H1 (cell line): ENCODE measurements around the gene NDUFAF7. TPM values are rescaled to one million over a fixed set of nuclear protein-coding genes. Genes with fewer than 3 reads are reported as not detected.

ENCODE experiments used
- CTCF ChIA-PET: fragments of 300-600 bp; sonication (Branson Sonifier 250); formaldehyde crosslinking; loops from one replicate; lab custom pipeline; 2021; ENCODE audit not compliant: partially characterized antibody; lab: Charles Lee
- POLR2A ChIA-PET: fragments of 300-600 bp; sonication (Branson Sonifier 250); formaldehyde crosslinking; loops from one replicate; lab custom pipeline; 2021; ENCODE audit warnings: inconsistent platforms; ENCODE audit not compliant: partially characterized antibody; lab: Charles Lee
- DNase-seq, 2 experiments: peaks; one replicate each; pipeline versions ENCODE4 v3.0.0 to v3.0.0-alpha.2; 2010 to 2022; ENCODE audit warnings: low spot score in 2 of 2, low read depth in 1 of 2, mixed read lengths in 1 of 2
- FAIRE-seq: peaks from 2 replicates; lab custom pipeline; 2011; peaks lifted over from hg19 to GRCh38; lab: Jason Lieb, UNC
- H2AFZ ChIP-seq: 2 replicates; pipeline ENCODE4 v1.8.1; 2012; ENCODE audit warnings: low read length, inconsistent platforms
- H2AK5ac ChIP-seq: 2 replicates; pipeline ENCODE4 v1.6.1; 2013; ENCODE audit warnings: low read depth, low read length
- H2BK120ac ChIP-seq: replicated peaks from 2 replicates; pipeline ENCODE3; 2013; ENCODE audit warnings: low read depth, low read length, inconsistent platforms
- H2BK12ac ChIP-seq: 2 replicates; pipeline ENCODE4 v1.6.1; 2013; ENCODE audit warnings: low read depth, low read length
- H2BK15ac ChIP-seq: 2 replicates; pipeline ENCODE4 v1.6.1; 2013; ENCODE audit warnings: low read length
- H2BK20ac ChIP-seq: 2 replicates; pipeline ENCODE4 v1.6.1; 2013; ENCODE audit warnings: low read length
- H2BK5ac ChIP-seq: 2 replicates; pipeline ENCODE4 v1.6.1; 2013; ENCODE audit warnings: low read depth, low read length
- H3K14ac ChIP-seq: 2 replicates; pipeline ENCODE4 v1.6.1; 2013; ENCODE audit warnings: inconsistent platforms; ENCODE audit not compliant: insufficient read length
- H3K18ac ChIP-seq: 2 replicates; pipeline ENCODE4 v1.6.1; 2013; ENCODE audit warnings: low read length; ENCODE audit errors: extremely low read depth
- H3K23ac ChIP-seq: 2 replicates; pipeline ENCODE4 v1.6.1; 2013; ENCODE audit warnings: inconsistent platforms; ENCODE audit not compliant: insufficient read length
- H3K23me2 ChIP-seq: 2 replicates; pipeline ENCODE4 v1.6.1; 2013; ENCODE audit warnings: low read depth, low read length
- H3K27ac ChIP-seq: 2 replicates; pipeline ENCODE4 v1.6.1; 2011; ENCODE audit warnings: low read depth, low read length, inconsistent platforms
- H3K27me3 ChIP-seq, 4 experiments: replicated peaks in 1 of 4; 1 replicate in 1 of 4; 2 replicates in 3 of 4; pipeline versions ENCODE4 v1.6.1 to v1.8.1; 2011 to 2013; ENCODE audit warnings: low read length in 3 of 4, mild to moderate bottlenecking in 3 of 4, inconsistent platforms in 2 of 4, mixed read lengths in 2 of 4, moderate library complexity in 1 of 4; ENCODE audit not compliant: control insufficient read depth in 3 of 4, insufficient read depth in 3 of 4; ENCODE audit errors: extremely low read depth in 1 of 4
- H3K36me3 ChIP-seq, 4 experiments: 2 replicates each; pipeline versions ENCODE4 v1.6.1 to v1.8.1; 2011 to 2013; ENCODE audit warnings: mild to moderate bottlenecking in 4 of 4, low read length in 3 of 4, moderate library complexity in 2 of 4, control low read depth in 1 of 4, inconsistent platforms in 1 of 4; ENCODE audit not compliant: insufficient read depth in 4 of 4, control insufficient read depth in 2 of 4
- H3K4ac ChIP-seq: replicated peaks from 2 replicates; pipeline ENCODE3; 2013; ENCODE audit warnings: low read length, low read depth, mixed read lengths, inconsistent platforms; ENCODE audit not compliant: insufficient read length
- H3K4me1 ChIP-seq, 4 experiments: replicated peaks in 1 of 4; 1 replicate in 1 of 4; 2 replicates in 3 of 4; pipeline versions ENCODE4 v1.6.1 to v1.8.1; 2011 to 2013; ENCODE audit warnings: low read length in 3 of 4, inconsistent platforms in 2 of 4, mixed read lengths in 1 of 4; ENCODE audit not compliant: insufficient read depth in 4 of 4, control insufficient read depth in 3 of 4
- H3K4me2 ChIP-seq, 2 experiments: 2 replicates each; pipeline versions ENCODE4 v1.6.1 to v1.8.1; 2011 to 2013; ENCODE audit warnings: low read depth in 2 of 2, low read length in 2 of 2, control low read depth in 1 of 2, inconsistent platforms in 1 of 2, mild to moderate bottlenecking in 1 of 2; ENCODE audit not compliant: insufficient read depth in 1 of 2
- H3K4me3 ChIP-seq, 4 experiments: fragments of 200-600, 300-600 bp in 1 of 4; sonication (generic), shearing (Covaris generic), sonication (Bioruptor Twin) in 1 of 4; 2 replicates each; pipeline versions ENCODE4 v1.5.1 to v1.8.1; 2011 to 2016; ENCODE audit warnings: low read length in 4 of 4, low read depth in 3 of 4, control low read depth in 2 of 4, inconsistent platforms in 2 of 4, mild to moderate bottlenecking in 2 of 4, mixed read lengths in 1 of 4, moderate library complexity in 1 of 4; ENCODE audit not compliant: insufficient read depth in 2 of 4; ENCODE audit errors: extremely low read depth in 1 of 4
- H3K56ac ChIP-seq: replicated peaks from 2 replicates; pipeline ENCODE3; 2013; ENCODE audit warnings: low read depth, mild to moderate bottlenecking, mixed read lengths, low read length, inconsistent platforms; ENCODE audit not compliant: insufficient read length
- H3K79me1 ChIP-seq: 2 replicates; pipeline ENCODE4 v1.6.1; 2013; ENCODE audit warnings: low read depth, low read length, control low read depth
- H3K79me2 ChIP-seq, 2 experiments: 2 replicates each; pipeline versions ENCODE4 v1.6.1 to v1.8.1; 2012 to 2013; ENCODE audit warnings: low read length in 2 of 2, mild to moderate bottlenecking in 2 of 2, inconsistent platforms in 1 of 2; ENCODE audit not compliant: insufficient read depth in 2 of 2, control insufficient read depth in 1 of 2
- H3K9ac ChIP-seq, 4 experiments: replicated peaks in 1 of 4; 1 replicate in 1 of 4; 2 replicates in 3 of 4; pipeline versions ENCODE4 v1.6.1 to v1.8.1; 2011 to 2013; ENCODE audit warnings: low read depth in 3 of 4, low read length in 3 of 4, control low read depth in 2 of 4, mild to moderate bottlenecking in 2 of 4, moderate library complexity in 2 of 4, inconsistent platforms in 1 of 4; ENCODE audit errors: extremely low read depth in 1 of 4
- H3K9me3 ChIP-seq, 2 experiments: 2 replicates each; pipeline versions ENCODE4 v1.6.1 to v1.8.1; 2012 to 2013; ENCODE audit warnings: mild to moderate bottlenecking in 2 of 2, moderate library complexity in 2 of 2, control low read depth in 1 of 2, inconsistent platforms in 1 of 2, low read depth in 1 of 2, low read length in 1 of 2, mixed read lengths in 1 of 2; ENCODE audit not compliant: insufficient read depth in 2 of 2
- H4K20me1 ChIP-seq, 2 experiments: replicated peaks in 1 of 2; 2 replicates each; pipeline versions ENCODE3 to v1.8.1; 2011 to 2013; ENCODE audit warnings: inconsistent platforms in 2 of 2, low read length in 2 of 2, mild to moderate bottlenecking in 1 of 2; ENCODE audit not compliant: insufficient read depth in 2 of 2, control insufficient read depth in 1 of 2
- H4K5ac ChIP-seq: 2 replicates; pipeline ENCODE4 v1.6.1; 2013; ENCODE audit warnings: low read length, low read depth, mixed read lengths, inconsistent platforms; ENCODE audit not compliant: insufficient read length
- H4K8ac ChIP-seq: 2 replicates; pipeline ENCODE4 v1.8.0; 2013; ENCODE audit warnings: mild to moderate bottlenecking, moderate library complexity, low read length, inconsistent platforms; ENCODE audit not compliant: insufficient read depth; ENCODE audit errors: extremely low read depth
- H4K91ac ChIP-seq: replicated peaks from 2 replicates; pipeline ENCODE3; 2013; ENCODE audit warnings: low read length, mixed read lengths, inconsistent platforms; ENCODE audit not compliant: insufficient read length
- CEBPB ChIP-seq: IDR thresholded peaks from 2 replicates; pipeline ENCODE4 v1.6.1; 2012; ENCODE audit warnings: low read depth, low read length
- CHD2 ChIP-seq: IDR thresholded peaks from 2 replicates; pipeline ENCODE4 v1.6.1; 2012; ENCODE audit warnings: low read length, improper control_type of control experiment
- FOSL1 ChIP-seq: IDR thresholded peaks from 2 replicates; pipeline ENCODE4 v1.6.1; 2011; ENCODE audit warnings: mild to moderate bottlenecking, low read depth, low read length, moderate library complexity; ENCODE audit not compliant: insufficient read depth
- KDM1A ChIP-seq: fragments of 200-600, 300-600 bp; sonication (generic); IDR thresholded peaks from 2 replicates; pipeline ENCODE4 v1.7.1; 2016; ENCODE audit warnings: mild to moderate bottlenecking, low read length, borderline replicate concordance
- MAFK ChIP-seq: IDR thresholded peaks from 2 replicates; pipeline ENCODE4 v1.6.1; 2012; ENCODE audit warnings: low read depth, mild to moderate bottlenecking, improper control_type of control experiment, low read length
- POLR2AphosphoS5 ChIP-seq: IDR thresholded peaks from 2 replicates; pipeline ENCODE4 v1.6.1; 2011; ENCODE audit warnings: low read depth, low read length
- POU5F1 ChIP-seq: IDR thresholded peaks from 2 replicates; pipeline ENCODE4 v1.6.1; 2011; ENCODE audit warnings: low read depth, mild to moderate bottlenecking, low read length, moderate library complexity
- RBBP5 ChIP-seq: IDR thresholded peaks from 2 replicates; pipeline ENCODE4 v1.7.1; 2012; ENCODE audit warnings: low read depth, mild to moderate bottlenecking, inconsistent platforms, low read length, moderate library complexity, borderline replicate concordance
- SP2 ChIP-seq: IDR thresholded peaks from 2 replicates; pipeline ENCODE4 v1.6.1; 2012; ENCODE audit warnings: mild to moderate bottlenecking, low read length, inconsistent platforms
- SRF ChIP-seq: IDR thresholded peaks from 2 replicates; pipeline ENCODE4 v1.6.1; 2011; ENCODE audit warnings: mild to moderate bottlenecking, low read depth, low read length, moderate library complexity
- WGBS, 2 experiments: shearing (Covaris generic) in 1 of 2; methylation state at CpG; one replicate each; pipeline versions ENCODE4 v1.1.6 to v1.1.7; 2013 to 2015; ENCODE audit warnings: low lambda C conversion rate in 2 of 2, mixed read lengths in 2 of 2, inconsistent platforms in 1 of 2, low coverage in 1 of 2, missing lambda C conversion rate in 1 of 2; ENCODE audit not compliant: insufficient replicate concordance in 2 of 2, insufficient coverage in 1 of 2, insufficient read length in 1 of 2; ENCODE audit errors: extremely low coverage in 1 of 2, missing lambda C conversion rate in 1 of 2; 5-methylcytosine and 5-hydroxymethylcytosine counted together
- polyA plus RNA-seq, 7 experiments: library from polyadenylated mRNA; depleted of rRNA in 3 of 7; stranded (reverse) in 5 of 7; unstranded in 2 of 7; fragments of >200 nt in 5 of 7; fragments of 200-250 nt in 2 of 7; gene quantifications; 1 replicate in 5 of 7; 2 replicates in 1 of 7; 4 replicates in 1 of 7; pipeline versions ENCODE4 v1.2.1 to v1.2.3, GENCODE V29; 2011 to 2013; ENCODE audit warnings: missing spikeins in 2 of 7, mixed read lengths in 2 of 7
- total RNA-seq: library from RNA; stranded (reverse); fragmentation: NEBNext Ultra II Directional; extraction: Animal tissue kit (Norgen Biotek cat#: 25700); gene quantifications from 2 replicates; pipeline ENCODE4 v1.2.1, GENCODE V29; 2021

Gene NDUFAF7
- total and polyA plus RNA-seq, 2 of the 8 experiments (the other 6 are each of a cell fraction or from before 2014, with no cell fraction given), result 50.2 to 56.0 TPM

GRCh38 chr2:37191253-37191652 lies 40.2 kb upstream of the NDUFAF7 start:
- Histone ChIP-seq H2BK20ac (peak overlapping the region; percentile 89; the same call in 1 of the 2 replicates), H3K4me1 (peaks cover 14 to 25% (median 16%) of the 10 kb centered on the region in 4 experiments), H3K4ac (no peak overlapping the region), H3K9ac (no peak overlapping the region; a peak in 2 of 7 replicates), H3K79me1 (no peaks in the 10 kb centered on the region), H4K8ac (no peak overlapping the region), H3K4me2 (no peak overlapping the region), H3K23ac (no peak overlapping the region), H3K14ac (no peak overlapping the region), H3K27ac (no peak overlapping the region; the same call in 1 of the 2 replicates), H3K18ac (peak overlapping the region; percentile 19; the same call in 1 of the 2 replicates), H3K27me3 (no peaks in the 10 kb centered on the region), H3K4me3 (no peak overlapping the region), H4K20me1 (no peaks in the 10 kb centered on the region), H3K56ac (no peak overlapping the region), H3K79me2 (no peaks in the 10 kb centered on the region), H3K23me2 (0 out of 2 replicates have a peak, but pooled peaks cover 2% of the 10 kb centered on the region), H4K5ac (peak overlapping the region; percentile 65), H3K36me3 (no peaks in the 10 kb centered on the region), H2AFZ (no peak overlapping the region), H2AK5ac (peak overlapping the region; percentile 79; the same call in 1 of the 2 replicates), H4K91ac (peak overlapping the region; percentile 93), H2BK15ac (peak overlapping the region; percentile 37; the same call in 1 of the 2 replicates), H3K9me3 (no peaks in the 10 kb centered on the region), H2BK120ac (peak overlapping the region; percentile 83), H2BK12ac (peak overlapping the region; percentile 72), H2BK5ac (peak overlapping the region; percentile 67; the same call in 1 of the 2 replicates)
- TF ChIP-seq CEBPB (no peak), RBBP5 (no peak), POLR2AphosphoS5 (no peak), POU5F1 (no peak), SP2 (no peak), SRF (no peak), CHD2 (no peak), KDM1A (no peak), FOSL1 (no peak), MAFK (no peak)
- 78% methylated on average over 4 of the region's 4 CpGs; no CpG with 5 or more reads in 1 of the 2 experiments for WGBS, 2 experiments
- FAIRE-seq (no peak), DNase-seq (no peak)
- ChIA-PET CTCF (interaction anchor here (1.0 to 8.8 kb wide), 6 partner anchors 10 to 73 kb away, joined by 3 to 48 read pairs (median 12); no protein-coding TSS in a partner anchor), POLR2A (interaction anchor here (0.6 to 5.2 kb wide), 6 partner anchors 10 to 40 kb away, joined by 3 to 26 read pairs (median 5); partner anchors contain the start of genes CEBPZ and NDUFAF7)
